Nephron (organoid): Measurements from ENCODE around the gene ZNF766.
A peak's percentile ranks its signal among the peaks of the same experiment; 100 is the strongest.

Source experiments
- H3K27ac Mint-ChIP-seq, 3 experiments: 2 replicates each; pipeline ENCODE4 v1.8.0; 2020; ENCODE audit warnings: mixed read lengths in 3 of 3, mild to moderate bottlenecking in 2 of 3, moderate library complexity in 1 of 3
- H3K27me3 Mint-ChIP-seq: 2 replicates; pipeline ENCODE4 v1.8.0; 2021; ENCODE audit warnings: low read depth, mild to moderate bottlenecking, moderate library complexity, mixed read lengths
- H3K36me3 Mint-ChIP-seq: 2 replicates; pipeline ENCODE4 v1.8.0; 2020; ENCODE audit warnings: low read depth, mixed read lengths
- H3K4me1 Mint-ChIP-seq: 2 replicates; pipeline ENCODE4 v1.8.0; 2020; ENCODE audit warnings: mixed read lengths
- H3K4me3 Mint-ChIP-seq, 3 experiments: 2 replicates each; pipeline ENCODE4 v1.8.0; 2020; ENCODE audit warnings: mild to moderate bottlenecking in 3 of 3, mixed read lengths in 3 of 3, moderate library complexity in 2 of 3
- H3K9me3 Mint-ChIP-seq: 2 replicates; pipeline ENCODE4 v1.8.0; 2020; ENCODE audit warnings: mixed read lengths
- CTCF ChIP-seq, 3 experiments: fragments of 200-600 bp; sonication (generic); IDR thresholded peaks; one replicate each; pipeline ENCODE4 v1.5.0; 2021; ENCODE audit warnings: antibody characterized with exemption in 3 of 3; ENCODE audit not compliant: unreplicated experiment in 3 of 3

Gene ZNF766

GRCh38 chr19:52269338-52270261, at the start of gene ZNF766:
Gene ZNF766, plus strand, starts transcription at chr19:52269587. Its CDS starts 27 bp downstream, at chr19:52269614.
- TF ChIP-seq CTCF (IDR thresholded peaks at IDR 0.05; ENCODE audit: unreplicated experiment in 3 of 3): no peak
- H3K4me1 Mint-ChIP-seq: peaks cover 22% of the 10 kb centered on the region
- peak within 1 kb of the TSS; percentile 80 to 98 (median 97) for H3K27ac Mint-ChIP-seq
- no peaks in the 10 kb centered on the region for H3K27me3 Mint-ChIP-seq
- H3K36me3 Mint-ChIP-seq: peaks cover 49% of the 10 kb centered on the region
- peaks cover 33% of the 10 kb centered on the region for H3K9me3 Mint-ChIP-seq
- peak within 1 kb of the TSS; percentile 95 to 97 (median 96) for H3K4me3 Mint-ChIP-seq

GRCh38 chr19:52219611-52220010, 49.8 kb upstream of the ZNF766 start:
- H3K9me3 Mint-ChIP-seq: no peaks in the 10 kb centered on the region
- no peaks in the 10 kb centered on the region for H3K27me3 Mint-ChIP-seq
- peaks cover 8% of the 10 kb centered on the region for H3K4me1 Mint-ChIP-seq
- peaks cover 88% of the 10 kb centered on the region for H3K36me3 Mint-ChIP-seq
- no peak overlapping the region for H3K4me3 Mint-ChIP-seq
- no peak for TF ChIP-seq CTCF (IDR thresholded peaks at IDR 0.05; ENCODE audit: unreplicated experiment in 3 of 3)
- H3K27ac Mint-ChIP-seq: peak overlapping the region in 1 of 3 experiments; percentile 49

GRCh38 chr19:52221031-52221430, 48.4 kb upstream of the ZNF766 start:
- Mint-ChIP-seq H3K4me1 (peaks cover 8% of the 10 kb centered on the region), H3K9me3 (no peaks in the 10 kb centered on the region), H3K27me3 (no peaks in the 10 kb centered on the region), H3K4me3 (no peak overlapping the region), H3K27ac (no peak overlapping the region), H3K36me3 (peaks cover 88% of the 10 kb centered on the region)
- TF ChIP-seq CTCF (IDR thresholded peaks at IDR 0.05; ENCODE audit: unreplicated experiment in 3 of 3): no peak

GRCh38 chr19:52221831-52222375, 47.5 kb upstream of the ZNF766 start:
- no peak for TF ChIP-seq CTCF (IDR thresholded peaks at IDR 0.05; ENCODE audit: unreplicated experiment in 3 of 3)
- peaks cover 8% of the 10 kb centered on the region for H3K4me1 Mint-ChIP-seq
- no peaks in the 10 kb centered on the region for H3K27me3 Mint-ChIP-seq
- H3K36me3 Mint-ChIP-seq: peaks cover 90% of the 10 kb centered on the region
- H3K27ac Mint-ChIP-seq: no peak overlapping the region
- no peak overlapping the region for H3K4me3 Mint-ChIP-seq
- H3K9me3 Mint-ChIP-seq: no peaks in the 10 kb centered on the region

GRCh38 chr19:52224211-52224610, 45.2 kb upstream of the ZNF766 start:
- H3K4me1 Mint-ChIP-seq: peaks cover 8% of the 10 kb centered on the region
- peaks cover 86% of the 10 kb centered on the region for H3K36me3 Mint-ChIP-seq
- no peak for TF ChIP-seq CTCF (IDR thresholded peaks at IDR 0.05; ENCODE audit: unreplicated experiment in 3 of 3)
- H3K27ac Mint-ChIP-seq: no peak overlapping the region
- H3K9me3 Mint-ChIP-seq: no peaks in the 10 kb centered on the region
- no peak overlapping the region for H3K4me3 Mint-ChIP-seq
- H3K27me3 Mint-ChIP-seq: no peaks in the 10 kb centered on the region
